HG03025 (cell line): ENCODE results near the gene ATXN3L.

Experiments used
- ATAC-seq: cut with Tn5 transposase; IDR thresholded peaks from one replicate; pipeline ENCODE4 v1.9.1; 2021; ENCODE audit warnings: mild to moderate bottlenecking, moderate library complexity; ENCODE audit not compliant: unreplicated experiment, low FRiP score

The ATXN3L gene

GRCh38 chrX:13271511-13271910 lies 48.3 kb downstream of the ATXN3L start:
- no peak for ATAC-seq

- no peak for ATAC-seq
Observed at GRCh38 chrX:13270360-13270759, 49.5 kb downstream of the ATXN3L start.

- no peak for ATAC-seq
Observed at GRCh38 chrX:13268874-13269273, 51.0 kb downstream of the ATXN3L start.
